GM04504 (cell line): ENCODE measurements around the gene MACROH2A2.
"Not testable (repeated sequence)": the region's sequence is repeated elsewhere in the genome, so short reads cannot be mapped to it uniquely, and the experiment has no call there.

Experiments
- DNase-seq: peaks from one replicate; pipeline ENCODE4 v3.0.0-alpha.2; 2012; ENCODE audit warnings: low read depth

The MACROH2A2 gene

GRCh38 chr10:70101068-70101562, 48.5 kb downstream of the MACROH2A2 start:
- DNase-seq: not testable (repeated sequence)

GRCh38 chr10:70101668-70102067, 49.0 kb downstream of the MACROH2A2 start:
- DNase-seq: no peak

DNA sequence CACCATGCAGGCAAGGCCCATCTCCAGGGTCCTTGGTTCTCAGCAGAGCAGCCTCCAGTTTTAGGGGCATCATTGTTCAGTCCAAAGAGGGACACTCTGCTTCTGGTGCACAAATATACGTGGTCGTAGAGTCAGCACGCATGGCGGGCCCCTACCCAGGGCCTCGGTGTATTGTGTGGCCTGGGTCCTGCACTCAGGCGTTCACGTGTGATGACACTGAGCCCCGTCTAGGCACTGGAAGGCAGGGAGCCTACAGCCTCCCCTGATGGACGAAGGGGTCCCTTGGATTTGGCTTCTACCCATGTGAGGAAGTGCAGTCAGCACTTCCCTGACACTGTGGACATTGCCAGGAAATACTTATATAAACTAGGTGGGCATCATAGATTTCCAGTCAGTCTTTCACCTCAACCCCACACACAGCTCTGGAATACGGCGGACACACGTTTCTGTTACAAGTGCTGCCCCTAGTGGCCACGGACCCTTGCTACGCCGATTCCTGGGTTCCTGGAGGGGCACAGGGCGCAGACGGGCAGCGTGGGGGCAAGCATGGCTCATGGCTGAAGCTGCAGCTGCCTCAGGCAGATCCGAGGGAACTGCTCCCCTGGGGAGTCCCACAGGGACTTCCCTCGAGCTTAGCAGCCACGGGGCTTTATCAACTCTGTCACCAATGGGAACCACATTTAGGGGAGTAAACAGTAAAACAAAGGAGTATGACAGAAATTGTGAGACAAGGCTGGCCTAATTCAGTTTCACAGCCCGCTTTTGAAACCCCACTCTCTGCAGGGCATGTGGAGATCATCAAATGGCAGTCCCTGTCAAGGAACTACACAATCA, 54.5 kb downstream of the MACROH2A2 start:
- DNase-seq: no peak

DNA sequence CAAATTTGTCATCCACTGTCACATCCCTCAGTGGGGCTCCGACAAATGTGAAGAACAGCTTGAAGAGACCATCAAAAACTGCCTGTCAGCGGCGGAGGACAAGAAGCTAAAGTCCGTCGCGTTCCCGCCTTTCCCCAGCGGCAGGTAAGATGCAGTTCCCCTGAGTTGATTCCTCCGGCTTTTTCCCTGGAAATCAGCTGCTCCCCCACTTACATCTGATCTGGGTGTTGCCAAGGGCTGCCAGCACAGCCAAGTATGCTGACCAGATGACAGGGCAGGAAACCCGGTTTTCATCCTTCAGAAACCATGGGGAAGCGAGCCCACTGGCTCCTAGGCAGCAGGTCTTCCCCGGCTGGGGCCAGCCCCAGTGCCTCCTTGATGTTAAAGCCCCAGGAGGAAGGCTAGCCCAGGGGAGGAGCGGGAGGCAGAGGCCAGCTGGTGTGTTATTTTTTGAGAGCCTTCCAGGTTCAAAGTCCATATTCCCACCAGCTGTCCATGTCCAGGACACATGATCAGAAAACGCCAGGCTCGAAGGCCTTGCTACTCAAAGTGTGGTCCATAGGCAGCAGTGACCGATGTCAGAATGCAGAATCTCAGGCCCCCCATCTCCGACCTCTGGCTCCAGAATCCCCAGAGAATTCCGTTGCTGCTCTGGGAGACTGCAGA, 56.6 kb downstream of the MACROH2A2 start:
- DNase-seq: no peak

GRCh38 chr10:70111496-70111895, 58.9 kb downstream of the MACROH2A2 start:
- DNase-seq: no peak

- DNase-seq: no peak
Measured at GRCh38 chr10:70112071-70112470, 59.4 kb downstream of the MACROH2A2 start.

DNA sequence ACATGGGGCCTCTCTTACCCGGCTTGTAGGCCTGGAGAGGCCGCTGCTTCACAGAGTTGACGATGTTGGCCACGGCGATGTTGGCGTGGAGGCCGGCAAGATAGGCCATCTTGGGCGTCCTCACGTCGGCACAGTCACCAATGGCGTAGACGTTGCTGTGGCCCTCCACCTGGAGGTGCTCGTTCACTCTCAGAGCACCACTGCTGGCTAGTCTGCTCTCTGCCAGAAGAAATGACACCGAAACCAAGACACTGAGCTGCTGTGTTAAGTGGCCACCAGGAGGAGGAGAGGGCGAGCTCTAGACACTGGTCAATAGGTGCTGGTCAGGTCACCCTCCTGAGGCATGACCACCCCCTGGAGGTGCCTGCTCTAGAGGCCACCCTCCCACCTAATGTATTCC, 62.3 kb downstream of the MACROH2A2 start:
- no peak for DNase-seq

GRCh38 chr10:70115948-70116682, 63.5 kb downstream of the MACROH2A2 start:
- DNase-seq: no peak

DNA sequence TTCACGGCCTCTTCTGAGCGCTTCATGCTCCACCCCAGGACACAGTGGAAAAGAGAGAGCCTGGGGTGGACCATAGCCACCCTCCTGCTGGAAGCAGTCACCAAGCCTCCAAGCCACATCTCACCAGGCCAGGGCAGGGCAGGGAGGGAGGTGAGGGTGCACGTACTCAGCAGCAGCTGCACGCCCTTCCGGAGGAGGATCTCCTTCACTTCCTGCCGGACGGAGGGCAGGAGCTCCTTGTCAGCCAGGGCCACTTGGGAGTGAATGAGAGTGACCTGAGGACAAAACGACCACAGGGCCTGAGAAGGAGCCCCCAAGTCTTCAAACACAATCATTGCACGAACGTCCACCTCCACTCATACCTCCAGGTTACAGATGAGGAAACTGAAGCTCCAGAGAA, 65.0 kb downstream of the MACROH2A2 start:
- DNase-seq: no peak

DNA sequence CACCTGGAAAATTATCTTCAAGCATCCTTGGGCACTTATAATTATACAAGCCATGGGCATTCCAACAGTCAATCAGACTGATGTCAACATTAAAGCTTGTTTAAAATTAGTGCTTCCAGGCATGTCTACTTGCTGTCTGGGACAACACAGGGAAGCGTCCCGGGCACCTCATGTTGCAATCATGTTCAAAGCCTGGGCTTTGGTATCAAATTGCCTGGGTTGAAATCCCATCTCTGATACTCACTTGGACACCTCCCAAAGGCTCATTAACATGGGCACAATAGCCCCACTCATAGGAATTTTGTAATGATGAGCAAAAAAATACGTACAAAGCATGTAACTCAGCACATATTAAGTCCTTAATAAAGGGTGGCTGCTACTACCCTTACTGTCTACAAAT, 65.5 kb downstream of the MACROH2A2 start:
- no peak for DNase-seq

DNA sequence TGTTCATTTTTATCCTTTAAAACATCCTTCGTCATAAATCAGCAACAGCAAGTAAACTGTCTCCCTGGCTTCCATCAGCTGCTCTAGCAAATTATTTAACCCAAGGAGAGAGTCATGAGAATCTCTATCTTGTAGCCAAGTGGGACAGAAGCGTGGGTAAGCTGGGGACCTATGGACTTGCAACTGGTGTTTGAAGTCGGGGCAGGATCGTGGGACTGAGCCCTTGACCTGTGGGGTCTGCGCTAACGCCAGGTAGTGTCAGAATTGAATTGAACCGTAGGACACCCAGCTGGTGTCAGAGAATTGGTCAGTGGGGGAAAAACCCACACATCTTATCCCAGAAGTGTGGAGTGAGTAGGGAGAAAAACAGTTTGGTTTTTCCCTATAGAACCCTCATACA, 66.6 kb downstream of the MACROH2A2 start:
- DNase-seq: no peak

GRCh38 chr10:70119623-70120022, 67.0 kb downstream of the MACROH2A2 start:
- DNase-seq: no peak

- DNase-seq: no peak
Measured at GRCh38 chr10:70120417-70120816, 67.8 kb downstream of the MACROH2A2 start.

- no peak for DNase-seq
Measured at GRCh38 chr10:70121281-70121949, 68.8 kb downstream of the MACROH2A2 start.

DNA sequence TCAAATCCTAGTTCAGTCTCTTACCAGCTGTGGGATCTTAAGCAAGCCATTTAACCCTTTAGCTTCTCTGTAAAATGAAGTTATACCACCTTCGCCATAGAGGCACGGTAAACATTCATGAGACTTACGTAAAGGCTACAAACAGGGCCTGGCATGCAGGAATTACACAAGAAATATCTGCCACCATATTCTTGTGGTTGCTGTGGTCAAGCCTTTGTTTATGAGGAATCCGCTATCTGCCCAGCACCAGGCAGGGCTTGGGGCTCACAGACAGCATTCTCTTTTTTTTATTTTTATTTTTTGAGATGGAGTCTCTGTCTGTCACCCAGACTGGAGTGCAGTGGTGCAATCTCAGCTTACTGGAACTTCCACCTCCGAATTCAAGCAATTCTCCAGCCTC, 70.1 kb downstream of the MACROH2A2 start:
- DNase-seq: no peak

- not testable (repeated sequence) for DNase-seq
Measured at GRCh38 chr10:70123166-70123565, 70.5 kb downstream of the MACROH2A2 start.

- DNase-seq: no peak
Measured at GRCh38 chr10:70123817-70124216, 71.2 kb downstream of the MACROH2A2 start.

- DNase-seq: no peak
Measured at GRCh38 chr10:70124415-70124814, 71.8 kb downstream of the MACROH2A2 start.

GRCh38 chr10:70124918-70125317, 72.3 kb downstream of the MACROH2A2 start:
- DNase-seq: no peak

DNA sequence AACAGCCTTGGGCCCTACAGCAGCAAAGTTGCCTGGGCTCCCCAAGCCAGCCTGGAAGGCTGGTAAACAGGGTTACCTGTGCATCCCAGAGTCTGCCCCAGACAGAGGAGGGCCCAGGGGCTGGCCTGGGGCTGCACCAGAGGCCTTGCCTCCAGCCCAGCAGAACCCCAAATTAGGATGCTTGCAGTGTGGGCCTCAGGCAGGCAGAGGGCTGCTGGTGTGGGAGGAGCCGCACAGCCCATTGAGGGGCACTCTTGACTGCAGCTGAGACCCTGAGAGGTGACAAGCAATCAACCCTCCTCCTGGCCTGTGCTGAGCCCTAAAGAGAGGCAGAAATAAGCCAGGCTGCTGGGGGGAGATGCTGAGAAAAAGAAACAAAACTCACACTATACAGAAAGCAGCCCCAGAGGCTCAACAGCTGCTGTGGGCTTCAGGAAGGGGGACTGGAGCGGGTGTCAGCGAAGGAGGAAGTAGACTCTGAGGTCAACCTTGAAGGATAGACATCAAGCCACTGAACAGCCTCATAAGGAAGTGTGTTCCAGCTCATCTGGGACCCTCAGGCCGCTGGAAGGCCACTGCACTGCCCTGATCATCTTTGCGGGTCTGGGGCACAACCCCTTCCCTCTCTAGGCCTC, 73.4 kb downstream of the MACROH2A2 start:
- no peak for DNase-seq

DNA sequence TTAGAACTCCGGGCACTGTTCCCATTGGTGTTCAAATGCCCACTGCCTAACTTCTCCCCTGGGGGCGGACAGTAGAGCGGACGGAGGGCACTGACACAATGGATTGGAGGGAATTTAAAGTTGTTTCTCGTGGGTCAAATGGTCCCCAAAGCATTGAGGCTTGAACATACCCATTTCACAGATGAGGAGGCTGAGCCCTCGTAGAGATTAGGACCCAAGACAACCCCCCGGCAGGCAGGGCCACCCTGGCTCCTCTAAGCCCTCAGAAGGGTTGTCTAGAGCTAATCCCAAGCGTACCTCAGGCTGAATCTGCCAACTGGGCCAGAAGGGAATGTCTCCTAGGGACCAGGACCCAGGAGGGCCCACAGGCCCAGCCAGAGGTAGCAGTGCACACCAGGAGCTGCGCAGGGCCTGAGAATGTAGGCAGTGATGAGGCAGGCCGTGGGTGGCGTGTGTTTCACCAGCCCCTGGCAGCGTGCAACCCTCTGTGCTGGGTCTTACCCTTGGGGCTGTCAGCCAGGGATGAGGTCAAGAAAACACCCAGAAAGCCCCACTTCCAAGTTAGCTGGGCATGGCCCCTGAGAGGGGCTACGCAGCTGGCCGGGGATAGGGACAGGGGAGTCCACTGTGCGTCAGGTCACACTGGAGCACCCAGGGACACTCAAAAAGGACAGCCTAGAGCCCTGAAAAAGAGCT, 74.2 kb downstream of the MACROH2A2 start:
- DNase-seq: no peak
